Cardiac fibroblast (primary cell): ENCODE measurements around the gene KRTAP13-1.

Experiments used
- DNase-seq, 2 donors: peaks; one replicate each; pipeline versions ENCODE4 v3.0.0 to v3.0.0-alpha.2; 2010; ENCODE audit warnings: low read depth in 2 of 2
- H3K4me3 ChIP-seq, 2 donors: replicated peaks in 1 of 2; 1 replicate in 1 of 2; 2 replicates in 1 of 2; pipeline ENCODE4 v1.5.1; 2011; ENCODE audit warnings: low read depth in 2 of 2, low read length in 2 of 2, mild to moderate bottlenecking in 2 of 2, moderate library complexity in 1 of 2
- TF ChIP-seq, protein P1 (sequence below): IDR thresholded peaks from one replicate; pipeline ENCODE4 v1.5.1; 2011; ENCODE audit warnings: low read depth, mild to moderate bottlenecking, low read length, inconsistent platforms

Gene KRTAP13-1

DNA sequence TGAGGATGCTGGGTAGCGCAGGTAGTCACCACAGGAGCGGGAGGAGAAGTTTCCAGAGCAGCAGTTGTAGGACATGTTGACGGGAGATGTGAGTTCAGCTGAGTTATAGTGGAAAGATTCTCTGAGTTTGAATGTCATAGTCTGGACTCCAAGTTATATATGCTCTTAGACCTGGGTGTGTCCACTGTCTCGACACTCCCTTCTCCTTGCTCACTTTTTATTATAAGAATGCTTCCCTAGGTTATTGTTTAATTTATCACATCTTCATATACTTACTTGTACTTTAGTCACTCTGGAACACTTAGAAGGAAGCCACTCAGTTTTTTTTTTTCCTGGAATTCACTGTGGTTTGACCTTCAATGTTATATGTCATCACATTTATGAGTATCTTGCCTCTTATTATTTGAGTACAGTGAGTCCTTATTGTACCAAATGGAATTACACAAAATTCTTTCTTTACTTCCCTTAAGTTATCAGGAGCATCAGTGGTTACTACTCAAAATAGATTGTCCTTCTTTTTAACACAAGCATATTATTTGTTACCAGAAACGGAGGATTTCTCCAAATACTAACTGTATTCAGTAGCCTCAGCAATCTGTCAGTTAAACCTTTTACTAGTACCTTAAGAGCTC is 23.6 kb upstream of the KRTAP13-1 start, which contains the start of gene KRTAP13-2:
Gene KRTAP13-2 (minus strand): TSS at position 133 of the 632 bp plus-strand sequence. CDS start 58 bp downstream, at position 75.
- TF ChIP-seq, protein P1, sequence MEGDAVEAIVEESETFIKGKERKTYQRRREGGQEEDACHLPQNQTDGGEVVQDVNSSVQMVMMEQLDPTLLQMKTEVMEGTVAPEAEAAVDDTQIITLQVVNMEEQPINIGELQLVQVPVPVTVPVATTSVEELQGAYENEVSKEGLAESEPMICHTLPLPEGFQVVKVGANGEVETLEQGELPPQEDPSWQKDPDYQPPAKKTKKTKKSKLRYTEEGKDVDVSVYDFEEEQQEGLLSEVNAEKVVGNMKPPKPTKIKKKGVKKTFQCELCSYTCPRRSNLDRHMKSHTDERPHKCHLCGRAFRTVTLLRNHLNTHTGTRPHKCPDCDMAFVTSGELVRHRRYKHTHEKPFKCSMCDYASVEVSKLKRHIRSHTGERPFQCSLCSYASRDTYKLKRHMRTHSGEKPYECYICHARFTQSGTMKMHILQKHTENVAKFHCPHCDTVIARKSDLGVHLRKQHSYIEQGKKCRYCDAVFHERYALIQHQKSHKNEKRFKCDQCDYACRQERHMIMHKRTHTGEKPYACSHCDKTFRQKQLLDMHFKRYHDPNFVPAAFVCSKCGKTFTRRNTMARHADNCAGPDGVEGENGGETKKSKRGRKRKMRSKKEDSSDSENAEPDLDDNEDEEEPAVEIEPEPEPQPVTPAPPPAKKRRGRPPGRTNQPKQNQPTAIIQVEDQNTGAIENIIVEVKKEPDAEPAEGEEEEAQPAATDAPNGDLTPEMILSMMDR: no peak
- no peak within 1 kb of the TSS for H3K4me3 ChIP-seq
- DNase-seq: no peak

GRCh38 chr21:30382201-30382600 is 13.6 kb upstream of the KRTAP13-1 start:
- no peak for DNase-seq
- TF ChIP-seq, protein P1: no peak
- H3K4me3 ChIP-seq: no peak overlapping the region

GRCh38 chr21:30391492-30392025 is 4.3 kb upstream of the KRTAP13-1 start:
- H3K4me3 ChIP-seq: no peak overlapping the region
- DNase-seq: no peak
- TF ChIP-seq, protein P1: no peak

DNA sequence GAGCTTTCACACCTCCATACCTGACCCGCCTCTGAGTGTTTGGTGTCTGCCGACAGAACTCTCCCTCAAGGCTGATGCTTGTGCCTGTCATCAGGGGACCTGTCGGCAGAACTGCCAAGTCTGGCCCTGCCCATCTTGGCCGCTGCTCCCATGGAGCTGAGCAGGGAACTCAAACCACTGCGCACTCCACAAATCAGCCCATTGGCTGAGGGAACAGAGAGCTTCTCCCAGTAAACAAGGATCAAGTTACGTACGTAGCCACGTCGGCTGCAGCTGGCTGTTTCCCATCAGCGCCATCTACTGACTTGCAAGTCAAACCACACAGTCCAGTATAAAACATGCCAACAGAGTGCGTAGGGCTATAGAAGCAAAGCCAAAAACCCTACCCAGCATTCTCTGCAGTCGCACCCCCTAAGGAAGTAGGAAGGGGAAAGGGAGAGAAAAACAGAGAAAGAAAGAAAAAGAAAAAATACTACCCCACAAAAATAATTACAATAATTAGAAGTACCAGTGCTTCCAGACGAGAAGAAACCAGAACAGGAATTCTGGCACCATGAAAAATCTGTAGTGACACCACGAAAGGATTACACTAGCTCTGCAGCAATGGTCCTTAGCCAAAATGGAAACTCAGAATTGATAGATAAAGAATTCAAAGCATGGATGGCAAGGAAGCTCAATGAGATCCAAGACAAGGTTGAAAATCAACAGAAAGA is 13.1 kb downstream of the KRTAP13-1 start:
- TF ChIP-seq, protein P1: peak; percentile 40
- DNase-seq: peak; percentile 72 to 81
- H3K4me3 ChIP-seq: no peak overlapping the region

GRCh38 chr21:30415993-30416392 is 20.2 kb downstream of the KRTAP13-1 start:
- H3K4me3 ChIP-seq: no peak overlapping the region
- TF ChIP-seq, protein P1: no peak
- DNase-seq: no peak

GRCh38 chr21:30425826-30426225 is 30.0 kb downstream of the KRTAP13-1 start, which contains the start of gene KRTAP13-3:
KRTAP13-3 (minus strand) TSS chr21:30425926; CDS start chr21:30425912, 14 bp downstream.
- DNase-seq: no peak
- H3K4me3 ChIP-seq: no peak within 1 kb of the TSS
- TF ChIP-seq, protein P1: no peak
